ENCODE data around the gene CLSTN1.

DNA sequence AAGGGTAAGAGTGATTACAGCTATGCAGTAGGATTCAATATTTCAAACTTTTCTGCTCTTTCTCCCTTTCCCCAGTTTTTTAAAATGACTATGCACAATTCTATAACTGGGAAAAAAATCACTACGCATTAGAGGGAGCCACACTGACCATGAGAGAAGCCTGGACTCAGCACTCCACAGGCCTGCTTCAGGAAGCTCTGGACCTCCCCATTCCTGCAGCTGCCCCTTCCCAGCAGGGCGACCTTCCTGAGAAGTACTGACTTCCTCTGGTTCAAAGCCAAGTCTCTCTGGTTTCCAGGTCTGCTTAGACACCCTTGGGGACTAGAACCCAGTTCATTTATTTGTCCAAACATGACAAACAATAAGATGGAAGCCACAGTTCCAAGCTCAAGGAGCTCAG is 42.0 kb upstream of the CLSTN1 start:
- TF ChIP-seq HNF4A (conservative IDR thresholded peaks at IDR 0.05) = no peak
- TF ChIP-seq, protein P1, sequence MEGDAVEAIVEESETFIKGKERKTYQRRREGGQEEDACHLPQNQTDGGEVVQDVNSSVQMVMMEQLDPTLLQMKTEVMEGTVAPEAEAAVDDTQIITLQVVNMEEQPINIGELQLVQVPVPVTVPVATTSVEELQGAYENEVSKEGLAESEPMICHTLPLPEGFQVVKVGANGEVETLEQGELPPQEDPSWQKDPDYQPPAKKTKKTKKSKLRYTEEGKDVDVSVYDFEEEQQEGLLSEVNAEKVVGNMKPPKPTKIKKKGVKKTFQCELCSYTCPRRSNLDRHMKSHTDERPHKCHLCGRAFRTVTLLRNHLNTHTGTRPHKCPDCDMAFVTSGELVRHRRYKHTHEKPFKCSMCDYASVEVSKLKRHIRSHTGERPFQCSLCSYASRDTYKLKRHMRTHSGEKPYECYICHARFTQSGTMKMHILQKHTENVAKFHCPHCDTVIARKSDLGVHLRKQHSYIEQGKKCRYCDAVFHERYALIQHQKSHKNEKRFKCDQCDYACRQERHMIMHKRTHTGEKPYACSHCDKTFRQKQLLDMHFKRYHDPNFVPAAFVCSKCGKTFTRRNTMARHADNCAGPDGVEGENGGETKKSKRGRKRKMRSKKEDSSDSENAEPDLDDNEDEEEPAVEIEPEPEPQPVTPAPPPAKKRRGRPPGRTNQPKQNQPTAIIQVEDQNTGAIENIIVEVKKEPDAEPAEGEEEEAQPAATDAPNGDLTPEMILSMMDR (IDR thresholded peaks at IDR 0.05; ENCODE audit: low read depth, low read length, missing input control) = no peak
- no peak for TF ChIP-seq RXRA (IDR thresholded peaks at IDR 0.05)
- TF ChIP-seq GABPA (IDR thresholded peaks at IDR 0.05 in 1 of 2, conservative IDR thresholded peaks at IDR 0.05 in 1 of 2) = no peak
- TF ChIP-seq FOXA1 (IDR thresholded peaks at IDR 0.05) = no peak
- TF ChIP-seq SP1 (IDR thresholded peaks at IDR 0.05) = no peak
- TF ChIP-seq RAD21 (IDR thresholded peaks at IDR 0.05) = no peak
- no peak for TF ChIP-seq YY1 (IDR thresholded peaks at IDR 0.05)
- TF ChIP-seq, protein P2, sequence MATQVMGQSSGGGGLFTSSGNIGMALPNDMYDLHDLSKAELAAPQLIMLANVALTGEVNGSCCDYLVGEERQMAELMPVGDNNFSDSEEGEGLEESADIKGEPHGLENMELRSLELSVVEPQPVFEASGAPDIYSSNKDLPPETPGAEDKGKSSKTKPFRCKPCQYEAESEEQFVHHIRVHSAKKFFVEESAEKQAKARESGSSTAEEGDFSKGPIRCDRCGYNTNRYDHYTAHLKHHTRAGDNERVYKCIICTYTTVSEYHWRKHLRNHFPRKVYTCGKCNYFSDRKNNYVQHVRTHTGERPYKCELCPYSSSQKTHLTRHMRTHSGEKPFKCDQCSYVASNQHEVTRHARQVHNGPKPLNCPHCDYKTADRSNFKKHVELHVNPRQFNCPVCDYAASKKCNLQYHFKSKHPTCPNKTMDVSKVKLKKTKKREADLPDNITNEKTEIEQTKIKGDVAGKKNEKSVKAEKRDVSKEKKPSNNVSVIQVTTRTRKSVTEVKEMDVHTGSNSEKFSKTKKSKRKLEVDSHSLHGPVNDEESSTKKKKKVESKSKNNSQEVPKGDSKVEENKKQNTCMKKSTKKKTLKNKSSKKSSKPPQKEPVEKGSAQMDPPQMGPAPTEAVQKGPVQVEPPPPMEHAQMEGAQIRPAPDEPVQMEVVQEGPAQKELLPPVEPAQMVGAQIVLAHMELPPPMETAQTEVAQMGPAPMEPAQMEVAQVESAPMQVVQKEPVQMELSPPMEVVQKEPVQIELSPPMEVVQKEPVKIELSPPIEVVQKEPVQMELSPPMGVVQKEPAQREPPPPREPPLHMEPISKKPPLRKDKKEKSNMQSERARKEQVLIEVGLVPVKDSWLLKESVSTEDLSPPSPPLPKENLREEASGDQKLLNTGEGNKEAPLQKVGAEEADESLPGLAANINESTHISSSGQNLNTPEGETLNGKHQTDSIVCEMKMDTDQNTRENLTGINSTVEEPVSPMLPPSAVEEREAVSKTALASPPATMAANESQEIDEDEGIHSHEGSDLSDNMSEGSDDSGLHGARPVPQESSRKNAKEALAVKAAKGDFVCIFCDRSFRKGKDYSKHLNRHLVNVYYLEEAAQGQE (IDR thresholded peaks at IDR 0.05) = no peak
- TF ChIP-seq, protein P3, sequence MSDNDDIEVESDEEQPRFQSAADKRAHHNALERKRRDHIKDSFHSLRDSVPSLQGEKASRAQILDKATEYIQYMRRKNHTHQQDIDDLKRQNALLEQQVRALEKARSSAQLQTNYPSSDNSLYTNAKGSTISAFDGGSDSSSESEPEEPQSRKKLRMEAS (IDR thresholded peaks at IDR 0.05) = no peak
- no peak for TF ChIP-seq TAF1 (conservative IDR thresholded peaks at IDR 0.05)
- TF ChIP-seq, protein P4, sequence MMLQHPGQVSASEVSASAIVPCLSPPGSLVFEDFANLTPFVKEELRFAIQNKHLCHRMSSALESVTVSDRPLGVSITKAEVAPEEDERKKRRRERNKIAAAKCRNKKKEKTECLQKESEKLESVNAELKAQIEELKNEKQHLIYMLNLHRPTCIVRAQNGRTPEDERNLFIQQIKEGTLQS (IDR thresholded peaks at IDR 0.05) = no peak
- TF ChIP-seq NR2F2 (IDR thresholded peaks at IDR 0.05) = no peak
- TF ChIP-seq JUND (IDR thresholded peaks at IDR 0.05) = no peak

Measured in liver (tissue), 3 donors.